ENCODE results near the gene C1QTNF9.
"Not testable (repeated sequence)": the region's sequence is repeated elsewhere in the genome, so short reads cannot be mapped to it uniquely, and the experiment has no call there.

C1QTNF9 gene

GRCh38 chr13:24322470-24322869 is 13.1 kb downstream of the C1QTNF9 start:
- TF ChIP-seq CTCF (IDR thresholded peaks at IDR 0.05; ENCODE audit: low read depth, low read length, missing control alignments) = peak; percentile 41
- H3K27ac ChIP-seq; DNase-seq; in situ Hi-C loops (cut with HindIII; ENCODE audit: low pct_ligation_motif_present, low sequenced_read_pairs); H3K4me3 ChIP-seq (ENCODE audit: low read depth, low read length); H3K36me3 ChIP-seq (replicated peaks); H3K27me3 ChIP-seq (replicated peaks): not testable (repeated sequence)

GRCh38 chr13:24323036-24323738 is 13.8 kb downstream of the C1QTNF9 start:
- TF ChIP-seq CTCF (IDR thresholded peaks at IDR 0.05; ENCODE audit: low read depth, low read length, missing control alignments) = no peak
- Histone ChIP-seq H3K4me3 (ENCODE audit: low read depth, low read length) (no peak overlapping the region), H3K27me3 (replicated peaks) (no peaks in the 10 kb centered on the region), H3K36me3 (replicated peaks) (no peaks in the 10 kb centered on the region), H3K27ac (no peak overlapping the region)
- DNase-seq = no peak
- in situ Hi-C loops (cut with HindIII; ENCODE audit: low pct_ligation_motif_present, low sequenced_read_pairs) = no loop called here

- TF ChIP-seq CTCF (IDR thresholded peaks at IDR 0.05; ENCODE audit: low read depth, low read length, missing control alignments) = no peak
- Histone ChIP-seq H3K27me3 (replicated peaks) (no peaks in the 10 kb centered on the region), H3K36me3 (replicated peaks) (no peaks in the 10 kb centered on the region), H3K4me3 (ENCODE audit: low read depth, low read length) (no peak overlapping the region), H3K27ac (no peak overlapping the region)
- in situ Hi-C loops (cut with HindIII; ENCODE audit: low pct_ligation_motif_present, low sequenced_read_pairs) = no loop called here
- DNase-seq = no peak
Observed at GRCh38 chr13:24323739-24324075, 14.3 kb downstream of the C1QTNF9 start.

- DNase-seq; H3K4me3 ChIP-seq (ENCODE audit: low read depth, low read length); in situ Hi-C loops (cut with HindIII; ENCODE audit: low pct_ligation_motif_present, low sequenced_read_pairs); H3K27ac ChIP-seq; H3K36me3 ChIP-seq (replicated peaks); H3K27me3 ChIP-seq (replicated peaks): not testable (repeated sequence)
Observed at GRCh38 chr13:24327598-24327997, 18.2 kb downstream of the C1QTNF9 start.

GRCh38 chr13:24328145-24328544 is 18.8 kb downstream of the C1QTNF9 start:
- in situ Hi-C loops (cut with HindIII; ENCODE audit: low pct_ligation_motif_present, low sequenced_read_pairs) = no loop called here
- H3K4me3 ChIP-seq (ENCODE audit: low read depth, low read length) = peak overlapping the region; percentile 39
- no peaks in the 10 kb centered on the region for H3K27me3 ChIP-seq (replicated peaks)
- no peak for DNase-seq
- TF ChIP-seq CTCF (IDR thresholded peaks at IDR 0.05; ENCODE audit: low read depth, low read length, missing control alignments) = no peak
- no peak overlapping the region for H3K27ac ChIP-seq
- H3K36me3 ChIP-seq (replicated peaks) = no peaks in the 10 kb centered on the region

GRCh38 chr13:24338721-24339120 is 29.3 kb downstream of the C1QTNF9 start:
- no peak for DNase-seq
- no peaks in the 10 kb centered on the region for H3K36me3 ChIP-seq (replicated peaks)
- TF ChIP-seq CTCF (IDR thresholded peaks at IDR 0.05; ENCODE audit: low read depth, low read length, missing control alignments) = no peak
- H3K27ac ChIP-seq = no peak overlapping the region
- no peak overlapping the region for H3K4me3 ChIP-seq (ENCODE audit: low read depth, low read length)
- in situ Hi-C loops (cut with HindIII; ENCODE audit: low pct_ligation_motif_present, low sequenced_read_pairs) = no loop called here
- H3K27me3 ChIP-seq (replicated peaks) = no peaks in the 10 kb centered on the region

Data from brain microvascular endothelial cell (primary cell).